ENCODE measurements around the gene TRIO.

Gene TRIO

GRCh38 chr5:14108170-14108996 lies 34.8 kb upstream of the TRIO start (continued):
- 0 out of 2 replicates have a peak, but pooled peaks have one; percentile 55 for TF ChIP-seq ZNF660 (tag by site-specific recombination; IDR thresholded peaks at IDR 0.05)
- TF ChIP-seq, protein P1, sequence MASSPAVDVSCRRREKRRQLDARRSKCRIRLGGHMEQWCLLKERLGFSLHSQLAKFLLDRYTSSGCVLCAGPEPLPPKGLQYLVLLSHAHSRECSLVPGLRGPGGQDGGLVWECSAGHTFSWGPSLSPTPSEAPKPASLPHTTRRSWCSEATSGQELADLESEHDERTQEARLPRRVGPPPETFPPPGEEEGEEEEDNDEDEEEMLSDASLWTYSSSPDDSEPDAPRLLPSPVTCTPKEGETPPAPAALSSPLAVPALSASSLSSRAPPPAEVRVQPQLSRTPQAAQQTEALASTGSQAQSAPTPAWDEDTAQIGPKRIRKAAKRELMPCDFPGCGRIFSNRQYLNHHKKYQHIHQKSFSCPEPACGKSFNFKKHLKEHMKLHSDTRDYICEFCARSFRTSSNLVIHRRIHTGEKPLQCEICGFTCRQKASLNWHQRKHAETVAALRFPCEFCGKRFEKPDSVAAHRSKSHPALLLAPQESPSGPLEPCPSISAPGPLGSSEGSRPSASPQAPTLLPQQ (tag by site-specific recombination; IDR thresholded peaks at IDR 0.05) = 0 out of 2 replicates have a peak, but pooled peaks have one; percentile 37

GRCh38 chr5:14109041-14109747 lies 33.9 kb upstream of the TRIO start:
- ChIA-PET CTCF (interaction anchor here (0.6 to 3.2 kb wide), 25 partner anchors 11 to 1052 kb away, joined by 3 to 25 read pairs (median 4); partner anchors contain the start of gene TRIO), POLR2A (interaction anchor here (0.8 kb wide), 1 partner anchor 73 kb away, joined by 3 read pairs; no protein-coding TSS in a partner anchor)
- H3K36me3 ChIP-seq (ENCODE audit: control insufficient read depth in 2 of 2, insufficient read depth in 1 of 2, low read length in 2 of 2) = no peaks in the 10 kb centered on the region
- H3K4me1 ChIP-seq (ENCODE audit: control insufficient read depth, insufficient read depth, low read length) = peaks cover 10% of the 10 kb centered on the region
- H3K9me3 ChIP-seq (ENCODE audit: control insufficient read depth, insufficient read depth, low read depth, low read length) = no peaks in the 10 kb centered on the region
- H3K4me3 ChIP-seq (ENCODE audit: low read depth, low read length) = no peak overlapping the region
- no peak overlapping the region for H3K27ac ChIP-seq (ENCODE audit: extremely low read depth, low read depth, low read length)
- TF ChIP-seq ZBTB1 (tag by site-specific recombination; IDR thresholded peaks at IDR 0.05) (no peak), ZNF48 (tag by site-specific recombination; IDR thresholded peaks at IDR 0.05) (no peak), ZNF114 (tag by site-specific recombination; IDR thresholded peaks at IDR 0.05) (no peak), ZNF19 (tag by site-specific recombination; IDR thresholded peaks at IDR 0.05; ENCODE audit: low read depth) (no peak), ZNF132 (tag by site-specific recombination; IDR thresholded peaks at IDR 0.05; ENCODE audit: borderline replicate concordance) (no peak), HOXD13 (CRISPR knock-in tag; IDR thresholded peaks at IDR 0.05; ENCODE audit: borderline replicate concordance) (no peak), ZNF398 (tag by site-specific recombination; IDR thresholded peaks at IDR 0.05) (no peak), KLF17 (tag by site-specific recombination; IDR thresholded peaks at IDR 0.05) (no peak), GLI4 (tag by site-specific recombination; IDR thresholded peaks at IDR 0.05) (no peak), ZNF473 (tag by site-specific recombination; IDR thresholded peaks at IDR 0.05) (no peak), ZNF239 (tag by site-specific recombination; IDR thresholded peaks at IDR 0.05) (no peak), MYNN (tag by site-specific recombination; IDR thresholded peaks at IDR 0.05; ENCODE audit: borderline replicate concordance) (no peak), ZNF2 (tag by site-specific recombination; IDR thresholded peaks at IDR 0.05) (no peak), OVOL3 (tag by site-specific recombination; IDR thresholded peaks at IDR 0.05) (no peak), ZNF560 (tag by site-specific recombination; IDR thresholded peaks at IDR 0.05; ENCODE audit: borderline replicate concordance) (no peak), ZEB2 (tag by site-specific recombination; IDR thresholded peaks at IDR 0.05) (no peak), ZNF37A (tag by site-specific recombination; IDR thresholded peaks at IDR 0.05) (no peak), TRIM28 (IDR thresholded peaks at IDR 0.05; ENCODE audit: borderline replicate concordance, low read length) (no peak), ZNF501 (tag by site-specific recombination; IDR thresholded peaks at IDR 0.05) (no peak)
- TF ChIP-seq, protein P2, sequence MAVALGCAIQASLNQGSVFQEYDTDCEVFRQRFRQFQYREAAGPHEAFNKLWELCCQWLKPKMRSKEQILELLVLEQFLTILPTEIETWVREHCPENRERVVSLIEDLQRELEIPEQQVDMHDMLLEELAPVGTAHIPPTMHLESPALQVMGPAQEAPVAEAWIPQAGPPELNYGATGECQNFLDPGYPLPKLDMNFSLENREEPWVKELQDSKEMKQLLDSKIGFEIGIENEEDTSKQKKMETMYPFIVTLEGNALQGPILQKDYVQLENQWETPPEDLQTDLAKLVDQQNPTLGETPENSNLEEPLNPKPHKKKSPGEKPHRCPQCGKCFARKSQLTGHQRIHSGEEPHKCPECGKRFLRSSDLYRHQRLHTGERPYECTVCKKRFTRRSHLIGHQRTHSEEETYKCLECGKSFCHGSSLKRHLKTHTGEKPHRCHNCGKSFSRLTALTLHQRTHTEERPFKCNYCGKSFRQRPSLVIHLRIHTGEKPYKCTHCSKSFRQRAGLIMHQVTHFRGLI (tag by site-specific recombination; IDR thresholded peaks at IDR 0.05) = no peak
